Measurements from ENCODE around the gene SPATA6L.

Gene SPATA6L

GRCh38 chr9:4622016-4622415 is 44.3 kb downstream of the SPATA6L start:
- DNase-seq, result no peak

- no peak for DNase-seq
Measured at GRCh38 chr9:4620881-4621555, 45.3 kb downstream of the SPATA6L start.

GRCh38 chr9:4620057-4620765 is 46.1 kb downstream of the SPATA6L start:
- DNase-seq, result no peak

- DNase-seq, result no peak
Measured at GRCh38 chr9:4618700-4619099, 47.6 kb downstream of the SPATA6L start.

GRCh38 chr9:4617752-4618151 is 48.5 kb downstream of the SPATA6L start:
- no peak for DNase-seq

- DNase-seq, result no peak
Measured at GRCh38 chr9:4615778-4616177, 50.5 kb downstream of the SPATA6L start.

GRCh38 chr9:4615251-4615650 is 51.0 kb downstream of the SPATA6L start:
- no peak for DNase-seq

GRCh38 chr9:4614627-4615026 is 51.7 kb downstream of the SPATA6L start:
- no peak for DNase-seq

- DNase-seq, result peak; percentile 5
Measured at GRCh38 chr9:4606033-4606432, 60.2 kb downstream of the SPATA6L start.

- peak; percentile 78 for DNase-seq
Measured at GRCh38 chr9:4604678-4605095, 61.6 kb downstream of the SPATA6L start.

- no peak for DNase-seq
Measured at GRCh38 chr9:4603830-4604229, 62.5 kb downstream of the SPATA6L start.

- DNase-seq, result no peak
Measured at GRCh38 chr9:4600368-4600767, 65.9 kb downstream of the SPATA6L start.

- DNase-seq, result peak; percentile 37
Measured at GRCh38 chr9:4596165-4596922, 69.9 kb downstream of the SPATA6L start.

GRCh38 chr9:4594994-4595393 is 71.3 kb downstream of the SPATA6L start:
- no peak for DNase-seq

- DNase-seq, result no peak
Measured at GRCh38 chr9:4594545-4594944, 71.7 kb downstream of the SPATA6L start.

- no peak for DNase-seq
Measured at GRCh38 chr9:4592886-4593285, 73.4 kb downstream of the SPATA6L start.

GRCh38 chr9:4592295-4592694 is 74.0 kb downstream of the SPATA6L start:
- DNase-seq, result no peak

GRCh38 chr9:4591123-4591500 is 75.2 kb downstream of the SPATA6L start:
- no peak for DNase-seq

GRCh38 chr9:4590430-4591122 is 75.7 kb downstream of the SPATA6L start:
- no peak for DNase-seq

GRCh38 chr9:4588721-4589120 is 77.6 kb downstream of the SPATA6L start:
- DNase-seq, result no peak

GRCh38 chr9:4585135-4585534 is 81.1 kb downstream of the SPATA6L start:
- DNase-seq, result no peak

GRCh38 chr9:4584636-4585035 is 81.6 kb downstream of the SPATA6L start:
- no peak for DNase-seq

GRCh38 chr9:4583001-4583400 is 83.3 kb downstream of the SPATA6L start:
- DNase-seq, result no peak
